ENCODE results near the gene TSEN34. TPM values are rescaled to one million over a fixed set of nuclear protein-coding genes. Genes with fewer than 3 reads are reported as not detected.
A peak's percentile ranks its signal among the peaks of the same experiment; 100 is the strongest.
"Not testable (repeated sequence)": the region's sequence is repeated elsewhere in the genome, so short reads cannot be mapped to it uniquely, and the experiment has no call there.

TSEN34 gene
- total and polyA plus RNA-seq, 3 donors from 2014 or later = 73.1 to 177 (median 162) TPM

DNA sequence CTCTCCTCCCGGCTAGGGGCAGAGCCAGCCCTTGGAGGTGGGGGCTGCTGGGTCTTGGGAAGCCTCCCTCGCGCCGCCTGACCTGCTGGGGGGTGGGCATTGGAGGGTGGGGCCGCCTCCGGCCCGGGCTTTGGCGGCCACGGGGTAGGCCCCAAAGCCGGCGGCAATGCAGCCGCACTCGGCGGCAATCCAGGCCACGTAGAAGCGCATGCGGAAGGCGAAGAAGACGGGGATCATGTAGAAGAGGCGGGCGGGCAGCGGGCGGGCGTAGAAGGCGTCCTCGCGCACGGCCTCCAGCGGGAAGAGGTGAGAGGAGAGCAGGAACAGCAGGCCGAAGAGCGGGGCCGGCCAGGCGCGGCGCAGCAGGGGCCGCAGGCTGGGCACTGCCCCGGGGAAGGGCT, 10.4 kb upstream of the TSEN34 start:
- H3K9me3 ChIP-seq = no peaks in the 10 kb centered on the region
- 68 to 92% methylated on average over 8 to 37 of the region's 37 CpGs for WGBS, 2 donors
- TF ChIP-seq, protein P1, sequence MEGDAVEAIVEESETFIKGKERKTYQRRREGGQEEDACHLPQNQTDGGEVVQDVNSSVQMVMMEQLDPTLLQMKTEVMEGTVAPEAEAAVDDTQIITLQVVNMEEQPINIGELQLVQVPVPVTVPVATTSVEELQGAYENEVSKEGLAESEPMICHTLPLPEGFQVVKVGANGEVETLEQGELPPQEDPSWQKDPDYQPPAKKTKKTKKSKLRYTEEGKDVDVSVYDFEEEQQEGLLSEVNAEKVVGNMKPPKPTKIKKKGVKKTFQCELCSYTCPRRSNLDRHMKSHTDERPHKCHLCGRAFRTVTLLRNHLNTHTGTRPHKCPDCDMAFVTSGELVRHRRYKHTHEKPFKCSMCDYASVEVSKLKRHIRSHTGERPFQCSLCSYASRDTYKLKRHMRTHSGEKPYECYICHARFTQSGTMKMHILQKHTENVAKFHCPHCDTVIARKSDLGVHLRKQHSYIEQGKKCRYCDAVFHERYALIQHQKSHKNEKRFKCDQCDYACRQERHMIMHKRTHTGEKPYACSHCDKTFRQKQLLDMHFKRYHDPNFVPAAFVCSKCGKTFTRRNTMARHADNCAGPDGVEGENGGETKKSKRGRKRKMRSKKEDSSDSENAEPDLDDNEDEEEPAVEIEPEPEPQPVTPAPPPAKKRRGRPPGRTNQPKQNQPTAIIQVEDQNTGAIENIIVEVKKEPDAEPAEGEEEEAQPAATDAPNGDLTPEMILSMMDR (IDR thresholded peaks at IDR 0.05) = no peak
- TF ChIP-seq POLR2A (IDR thresholded peaks at IDR 0.05) = no peak
- H3K36me3 ChIP-seq (ENCODE audit: low read depth, missing control alignments) = no peaks in the 10 kb centered on the region
- no peak overlapping the region for H3K27ac ChIP-seq
- no peaks in the 10 kb centered on the region for H3K27me3 ChIP-seq
- no peak for DNase-seq
- H3K4me1 ChIP-seq = no peaks in the 10 kb centered on the region
- intact Hi-C loops (cut with DNase I; ENCODE audit: low total_unique reads) = no loop called here
- no peak overlapping the region for H3K4me3 ChIP-seq

DNA sequence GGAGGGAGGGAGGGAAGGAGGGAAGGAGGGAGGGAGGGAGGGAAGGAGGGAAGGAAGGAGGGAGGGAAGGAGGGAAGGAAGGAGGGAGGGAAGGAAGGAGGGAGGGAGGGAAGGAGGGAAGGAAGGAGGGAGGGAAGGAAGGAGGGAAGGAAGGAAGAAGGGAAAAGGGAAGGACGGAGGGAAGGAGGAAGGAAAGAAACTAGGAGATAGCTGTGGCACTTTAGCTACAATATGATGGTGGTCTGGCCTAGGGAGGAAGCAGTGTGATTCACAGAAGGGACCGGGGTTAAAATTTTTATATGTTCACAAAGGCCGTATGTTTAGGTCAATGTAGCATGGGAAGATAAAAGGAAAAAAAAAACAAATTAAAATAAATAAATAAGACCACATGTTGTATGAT, 9.2 kb upstream of the TSEN34 start:
- 80 to 91% methylated on average over 3 of the region's 3 CpGs for WGBS, 2 donors
- H3K4me3 ChIP-seq; H3K9me3 ChIP-seq; H3K4me1 ChIP-seq; H3K36me3 ChIP-seq (ENCODE audit: low read depth, missing control alignments); H3K27ac ChIP-seq; H3K27me3 ChIP-seq; DNase-seq; intact Hi-C loops (cut with DNase I; ENCODE audit: low total_unique reads): not testable (repeated sequence)

DNA sequence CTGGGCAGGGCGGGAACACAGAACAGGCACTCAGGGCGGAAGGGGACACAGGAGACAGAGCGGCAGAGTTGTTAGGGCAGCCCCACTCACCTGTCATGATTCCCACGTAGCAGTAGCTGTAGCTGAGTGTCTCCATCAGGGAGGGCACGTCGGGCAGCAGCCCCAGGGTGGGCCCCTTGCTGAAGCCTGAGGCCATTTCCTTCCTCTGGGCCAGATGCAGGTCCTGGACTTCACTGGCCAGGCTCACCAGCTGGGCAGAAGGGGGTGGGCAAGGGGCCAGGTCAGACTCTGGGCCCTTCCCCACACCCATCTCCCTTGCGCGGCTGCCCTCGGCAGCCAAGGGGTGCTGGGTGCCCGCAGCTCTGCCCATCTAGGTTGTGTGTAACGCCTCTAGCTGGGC, 7.7 kb upstream of the TSEN34 start:
- Histone ChIP-seq H3K36me3 (ENCODE audit: low read depth, missing control alignments) (no peaks in the 10 kb centered on the region), H3K4me3 (no peak overlapping the region), H3K27me3 (no peaks in the 10 kb centered on the region), H3K4me1 (peaks cover 11% of the 10 kb centered on the region), H3K27ac (no peak overlapping the region), H3K9me3 (no peaks in the 10 kb centered on the region)
- DNase-seq = no peak
- intact Hi-C loops (cut with DNase I; ENCODE audit: low total_unique reads) = no loop called here
- TF ChIP-seq, protein P1 (IDR thresholded peaks at IDR 0.05) = no peak
- no peak for TF ChIP-seq POLR2A (IDR thresholded peaks at IDR 0.05)
- 91 to 97% methylated on average over 9 to 11 of the region's 11 CpGs for WGBS, 2 donors

DNA sequence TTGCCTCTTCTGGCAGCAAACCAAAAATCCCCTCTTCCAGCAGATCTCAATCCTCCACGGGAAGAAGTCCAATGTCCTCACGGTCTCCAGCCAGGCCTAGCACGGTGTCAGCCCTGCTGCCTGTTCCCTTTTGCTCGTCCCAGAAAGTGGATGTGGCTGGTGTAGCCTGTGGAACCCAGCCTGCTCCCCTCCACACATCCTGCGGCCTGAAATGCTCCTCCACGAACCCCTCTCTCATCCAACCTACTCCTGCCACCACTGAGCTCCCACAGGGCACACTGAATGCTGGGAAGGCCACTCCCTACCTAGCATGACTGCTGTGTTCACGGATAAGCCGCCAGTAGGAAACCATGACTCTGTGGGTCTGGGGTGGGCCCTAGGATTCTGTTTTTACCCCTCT, 4.8 kb upstream of the TSEN34 start:
- Histone ChIP-seq H3K36me3 (ENCODE audit: low read depth, missing control alignments) (no peaks in the 10 kb centered on the region), H3K9me3 (no peaks in the 10 kb centered on the region), H3K4me1 (peaks cover 14% of the 10 kb centered on the region), H3K27me3 (no peaks in the 10 kb centered on the region), H3K4me3 (no peak overlapping the region), H3K27ac (peak overlapping the region; percentile 97 to 100)
- intact Hi-C loops (cut with DNase I; ENCODE audit: low total_unique reads) = no loop called here
- WGBS, 2 donors = 63 to 71% methylated on average over 8 of the region's 8 CpGs
- TF ChIP-seq POLR2A (IDR thresholded peaks at IDR 0.05) = no peak
- TF ChIP-seq, protein P1 (IDR thresholded peaks at IDR 0.05) = no peak
- DNase-seq = no peak

DNA sequence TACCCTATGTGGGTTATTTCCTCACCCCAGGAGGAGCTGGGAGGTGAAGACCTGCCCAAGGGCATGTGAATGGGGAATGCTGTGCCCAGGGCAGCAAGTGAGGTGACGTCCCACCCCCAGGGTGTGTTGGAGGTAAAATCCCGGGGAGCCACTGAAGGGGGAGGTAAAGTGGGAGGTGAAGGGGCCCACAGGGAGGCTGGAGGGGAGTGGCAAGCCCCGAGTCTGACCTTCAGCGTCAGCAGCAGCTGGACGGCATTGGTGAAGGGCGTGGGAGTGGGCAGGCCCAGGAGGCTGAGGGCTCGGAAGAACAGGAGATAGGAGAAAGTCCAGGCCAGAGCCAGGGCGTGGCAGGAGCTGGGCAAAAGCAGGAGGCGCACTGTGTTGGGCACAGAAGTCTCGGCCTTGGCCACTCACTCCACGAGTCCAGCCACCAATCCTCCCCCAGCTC, 4.2 kb upstream of the TSEN34 start:
- H3K4me3 ChIP-seq = no peak overlapping the region
- no peaks in the 10 kb centered on the region for H3K27me3 ChIP-seq
- no peaks in the 10 kb centered on the region for H3K36me3 ChIP-seq (ENCODE audit: low read depth, missing control alignments)
- TF ChIP-seq, protein P1 (IDR thresholded peaks at IDR 0.05) = no peak
- TF ChIP-seq POLR2A (IDR thresholded peaks at IDR 0.05) = no peak
- no peaks in the 10 kb centered on the region for H3K9me3 ChIP-seq
- intact Hi-C loops (cut with DNase I; ENCODE audit: low total_unique reads) = no loop called here
- peaks cover 17% of the 10 kb centered on the region for H3K4me1 ChIP-seq
- DNase-seq = peak; percentile 92
- H3K27ac ChIP-seq = peak overlapping the region; percentile 97 to 100
- WGBS, 2 donors = 62 to 76% methylated on average over 11 of the region's 11 CpGs
